SHP77 (cell line): ENCODE results near the gene SLC16A7.
A peak's percentile ranks its signal among the peaks of the same experiment; 100 is the strongest.
"Not testable (repeated sequence)": the region's sequence is repeated elsewhere in the genome, so short reads cannot be mapped to it uniquely, and the experiment has no call there.

Experiments
- DNase-seq, 2 experiments: peaks; one replicate each; lab custom pipeline; 2025; lab: John Stamatoyannopoulos, UW

SLC16A7 gene

DNA sequence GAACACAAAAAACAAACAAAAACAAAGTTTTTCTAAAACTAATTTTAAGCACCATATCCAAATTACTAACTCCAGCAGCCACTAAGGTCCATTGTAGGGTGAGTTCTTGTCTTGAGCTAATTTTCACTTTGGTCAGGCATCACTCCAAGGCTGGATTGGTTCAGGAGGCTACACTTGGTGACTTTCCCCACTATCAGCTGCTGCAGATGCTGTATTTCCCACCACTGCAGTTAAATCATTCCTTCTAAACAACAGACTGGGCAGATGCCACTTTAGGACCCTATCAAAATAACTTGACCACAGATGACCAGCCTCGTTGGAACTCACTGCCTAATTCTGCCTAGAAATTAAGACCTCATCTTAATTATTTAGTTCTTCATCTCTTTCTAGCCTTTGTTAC lies 140.5 kb downstream of the SLC16A7 start:
- no peak for DNase-seq

DNA sequence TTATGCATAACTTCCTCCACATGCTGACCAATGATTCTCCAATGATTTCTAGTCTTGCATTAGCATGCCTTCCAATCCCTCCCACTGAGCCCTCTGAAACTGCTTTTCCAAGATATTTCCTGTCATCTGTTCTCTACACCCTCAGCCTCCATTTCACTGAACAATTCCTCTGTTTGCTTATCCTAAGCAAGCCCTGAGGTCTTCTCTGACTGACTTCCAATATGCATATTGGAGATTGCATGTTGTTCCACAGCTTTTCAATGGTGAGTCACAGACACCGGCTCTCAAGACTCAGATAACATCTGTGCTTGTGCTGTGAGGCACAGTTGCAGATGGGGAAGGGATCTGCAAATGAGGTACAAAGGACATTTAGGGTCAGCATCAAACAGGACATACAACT lies 141.0 kb downstream of the SLC16A7 start:
- peak; percentile 18 to 25 for DNase-seq

DNA sequence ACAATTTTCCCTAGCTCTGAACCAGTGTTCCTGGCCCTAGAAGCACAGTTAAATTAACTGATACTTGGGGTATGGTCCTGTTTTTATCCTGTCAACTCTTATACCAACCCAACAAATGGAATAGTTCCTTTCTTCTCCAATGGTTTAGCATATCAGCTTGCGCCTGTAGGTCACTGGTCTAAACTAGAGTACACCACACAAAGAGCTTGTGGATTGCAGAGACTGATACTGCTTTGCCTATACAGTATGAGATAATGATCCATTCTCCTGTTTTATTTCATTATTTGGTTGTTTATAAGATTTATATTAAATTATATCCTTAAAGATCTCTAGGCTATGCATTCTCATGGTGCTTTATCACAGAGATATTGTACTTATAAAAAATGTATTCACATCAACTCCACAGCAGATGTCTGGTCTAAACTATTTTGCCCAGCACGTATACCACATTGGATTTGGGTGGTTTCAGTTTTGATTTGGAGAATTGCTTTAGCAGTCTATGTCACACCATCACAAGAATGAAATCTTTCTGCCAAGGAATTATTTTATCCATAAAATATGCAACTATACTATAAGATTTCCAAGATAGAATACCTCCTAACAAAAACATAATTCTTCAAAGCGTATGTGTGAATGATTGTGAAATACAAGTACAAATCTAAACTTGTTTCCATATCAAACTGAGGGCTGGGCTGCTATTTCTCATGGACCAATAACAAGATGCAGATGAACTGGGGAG lies 142.1 kb downstream of the SLC16A7 start:
- no peak for DNase-seq

DNA sequence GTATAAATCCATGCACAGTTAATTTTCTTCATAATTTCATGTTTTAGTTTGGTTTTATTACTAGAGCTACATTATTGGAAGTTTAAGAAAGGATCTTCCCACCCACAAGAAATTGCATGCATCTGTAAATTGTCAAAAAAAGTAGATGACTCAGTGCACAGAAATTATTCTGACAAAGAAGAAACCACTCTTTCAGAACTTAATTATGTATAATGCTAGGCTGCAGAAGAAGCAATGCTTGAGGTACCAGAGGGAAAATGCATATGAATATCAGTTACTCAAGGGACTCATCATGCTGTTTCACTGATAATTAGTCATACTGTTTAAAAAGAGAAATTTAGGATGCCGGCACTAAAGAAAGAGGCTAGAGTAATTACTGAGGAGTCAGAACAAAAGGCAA lies 147.0 kb downstream of the SLC16A7 start:
- no peak for DNase-seq

DNA sequence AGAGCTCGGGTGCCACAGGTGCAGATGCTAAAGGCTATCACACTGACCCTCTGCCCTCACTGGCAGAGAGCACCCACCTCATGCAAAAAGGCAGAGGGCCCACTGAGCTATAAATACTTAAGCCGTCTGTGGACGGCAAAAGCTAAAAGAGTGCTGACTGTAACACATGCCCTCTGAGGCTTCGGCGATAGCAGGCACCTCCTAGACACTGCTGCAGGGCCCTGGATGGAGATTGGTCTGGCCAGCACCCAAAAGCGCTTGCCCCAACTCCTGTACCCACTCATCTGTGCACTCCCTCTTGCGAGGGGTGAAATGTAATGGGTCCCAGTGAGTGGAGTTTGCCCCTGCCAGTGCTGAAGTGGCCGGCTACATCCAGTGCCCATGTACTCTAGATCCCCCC lies 148.7 kb downstream of the SLC16A7 start:
- DNase-seq: no peak

DNA sequence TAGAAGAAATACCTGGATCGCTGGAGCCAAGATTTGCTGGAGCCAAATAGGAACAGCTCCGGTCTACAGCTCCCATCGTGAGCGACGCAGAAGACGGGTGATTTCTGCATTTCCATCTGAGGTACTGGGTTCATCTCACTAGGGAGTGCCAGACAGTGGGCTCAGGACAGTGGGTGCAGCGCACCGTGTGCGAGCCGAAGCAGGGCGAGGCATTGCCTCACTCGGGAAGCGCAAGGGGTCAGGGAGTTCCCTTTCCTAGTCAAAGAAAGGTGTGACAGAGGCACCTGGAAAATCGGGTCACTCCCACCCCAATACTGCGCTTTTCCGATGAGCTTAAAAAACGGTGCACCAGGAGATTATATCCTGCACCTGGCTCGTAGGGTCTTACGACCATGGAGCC lies 155.3 kb downstream of the SLC16A7 start:
- DNase-seq: not testable (repeated sequence)

DNA sequence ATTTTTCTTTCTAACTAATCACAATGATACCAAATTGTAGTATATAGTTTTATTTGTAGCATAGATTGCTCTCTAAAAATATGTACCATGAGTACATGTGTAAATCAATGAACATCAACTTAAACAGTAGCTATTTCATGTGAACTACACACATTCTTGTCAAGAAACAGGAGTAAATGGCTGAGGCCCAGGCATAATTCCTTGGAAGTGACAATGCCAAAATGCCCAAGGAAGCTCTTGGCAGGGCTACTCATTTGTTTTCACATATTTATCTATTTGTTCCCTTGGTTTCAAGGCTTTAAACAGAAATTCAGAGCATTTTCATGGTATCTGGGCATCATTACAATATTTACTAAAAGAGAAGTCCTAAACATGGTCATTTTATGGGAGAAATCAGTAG lies 165.7 kb downstream of the SLC16A7 start:
- no peak for DNase-seq

DNA sequence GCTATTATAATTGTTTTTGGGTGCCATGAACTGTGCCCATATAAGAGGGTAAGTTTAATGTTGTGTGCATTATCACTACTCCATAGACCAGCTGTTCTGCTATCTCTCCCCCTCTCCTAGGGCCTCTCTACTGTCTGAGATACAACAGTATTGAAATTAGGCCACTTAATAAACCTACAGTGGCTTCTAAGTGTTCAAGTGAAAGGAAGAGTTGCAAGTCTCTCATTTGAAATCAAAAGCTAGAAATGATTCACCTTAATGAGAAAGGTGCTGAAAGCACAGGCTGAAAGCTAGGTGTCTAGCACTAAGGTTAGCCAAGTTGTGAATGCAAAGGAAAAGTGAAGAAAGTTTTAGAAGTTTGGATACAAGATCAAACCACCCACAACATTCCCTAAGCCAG lies 168.0 kb downstream of the SLC16A7 start:
- no peak for DNase-seq

DNA sequence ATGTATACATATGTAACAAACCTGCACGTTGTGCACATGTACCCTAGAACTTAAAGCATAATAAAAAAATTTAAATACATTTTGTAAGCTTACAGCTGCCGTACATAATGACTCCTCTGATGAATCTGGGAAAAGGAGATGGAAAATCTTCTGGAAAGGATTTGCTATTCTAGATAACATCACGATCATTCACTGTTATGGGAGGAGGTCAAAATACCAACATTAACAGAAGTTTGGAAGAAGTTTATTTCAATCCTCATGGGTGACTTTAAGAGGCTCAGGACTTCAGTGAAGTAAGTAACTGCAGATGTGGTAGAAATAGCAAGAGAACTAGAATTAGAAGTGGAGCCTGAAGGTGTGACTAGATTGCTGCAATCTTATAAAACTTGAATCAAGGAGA lies 172.2 kb downstream of the SLC16A7 start:
- DNase-seq: no peak

DNA sequence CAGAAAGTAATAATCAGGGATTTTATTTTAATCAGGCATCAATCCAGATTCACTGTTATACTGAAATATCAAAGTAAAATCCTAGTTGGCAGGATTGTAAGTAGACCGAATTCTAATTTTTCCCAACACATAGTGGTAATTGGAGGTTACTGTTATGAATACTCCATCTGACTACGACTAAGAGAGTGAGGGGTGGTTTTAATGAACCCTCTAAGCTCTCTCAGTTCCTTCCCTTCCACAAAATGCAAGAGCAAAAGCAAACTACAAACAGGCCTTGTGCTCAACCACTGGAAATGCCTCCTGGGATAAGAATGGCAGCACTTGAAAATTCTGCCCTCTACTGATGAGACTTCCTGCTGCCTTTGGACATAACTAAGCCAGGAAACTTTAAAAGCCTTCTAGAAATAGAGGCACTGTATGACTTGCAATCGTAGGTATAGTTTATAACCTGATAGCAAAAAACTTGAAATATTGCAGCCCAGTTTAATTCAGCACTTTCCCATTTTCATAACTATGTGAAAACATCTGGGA lies 184.8 kb downstream of the SLC16A7 start:
- peak in 1 of 2 experiments; percentile 1 for DNase-seq

DNA sequence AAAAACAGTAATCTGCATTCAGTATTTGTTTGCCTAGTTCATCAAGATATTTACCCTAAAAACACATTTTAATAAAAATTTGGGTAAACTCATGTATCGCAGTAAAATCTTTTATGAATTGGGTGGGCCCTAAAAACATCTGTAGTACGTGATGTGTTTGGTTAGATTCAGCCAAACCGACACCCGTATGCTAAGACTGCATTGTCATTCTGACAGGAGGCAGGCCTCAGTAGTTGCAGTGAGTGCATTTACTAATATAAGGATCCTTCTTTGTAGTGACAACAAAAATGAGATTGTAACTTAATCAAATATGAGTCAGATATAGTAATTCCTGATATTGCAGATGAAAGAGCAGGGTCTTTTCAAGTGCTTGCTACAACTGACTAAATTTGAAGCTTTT lies 191.8 kb downstream of the SLC16A7 start:
- no peak for DNase-seq

DNA sequence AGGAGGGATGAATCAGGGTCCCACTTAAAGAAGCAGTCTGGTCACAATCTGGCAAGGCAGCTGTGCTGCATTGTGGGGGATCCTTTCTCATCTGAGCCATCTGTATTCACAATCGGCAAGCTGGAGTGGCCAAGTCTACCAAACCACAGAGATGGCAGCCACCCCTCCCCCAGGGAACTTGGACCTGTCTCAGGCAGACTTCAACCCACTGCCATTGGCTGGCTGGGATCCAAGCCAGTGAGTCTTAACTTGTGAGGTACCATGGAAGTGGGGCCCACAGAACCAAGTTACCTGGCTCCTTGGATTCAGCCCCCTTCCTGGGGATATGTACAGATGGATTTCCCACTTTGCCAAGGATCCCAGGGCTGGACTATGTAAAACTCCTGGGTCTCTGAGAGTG lies 196.8 kb downstream of the SLC16A7 start:
- DNase-seq: no peak

DNA sequence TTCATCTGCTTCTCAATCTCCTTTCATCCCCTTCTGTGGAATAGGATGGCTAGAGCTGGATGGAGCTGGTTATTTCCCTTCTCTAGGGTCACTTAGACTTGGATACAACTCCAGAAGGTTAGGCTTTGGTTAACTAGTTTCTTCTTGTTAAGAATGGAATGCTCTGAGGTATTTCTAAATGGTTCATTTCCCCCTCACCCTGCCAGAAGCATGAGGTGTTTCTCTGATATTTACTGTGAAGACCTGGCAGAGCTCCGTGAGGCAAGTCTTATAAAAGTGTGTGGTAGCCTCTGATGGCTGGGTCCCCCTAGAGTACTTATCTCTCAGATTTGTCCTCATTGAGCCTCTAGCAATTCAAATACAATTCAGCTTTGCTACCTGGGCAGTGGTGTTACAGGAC lies 207.9 kb downstream of the SLC16A7 start:
- DNase-seq: no peak

DNA sequence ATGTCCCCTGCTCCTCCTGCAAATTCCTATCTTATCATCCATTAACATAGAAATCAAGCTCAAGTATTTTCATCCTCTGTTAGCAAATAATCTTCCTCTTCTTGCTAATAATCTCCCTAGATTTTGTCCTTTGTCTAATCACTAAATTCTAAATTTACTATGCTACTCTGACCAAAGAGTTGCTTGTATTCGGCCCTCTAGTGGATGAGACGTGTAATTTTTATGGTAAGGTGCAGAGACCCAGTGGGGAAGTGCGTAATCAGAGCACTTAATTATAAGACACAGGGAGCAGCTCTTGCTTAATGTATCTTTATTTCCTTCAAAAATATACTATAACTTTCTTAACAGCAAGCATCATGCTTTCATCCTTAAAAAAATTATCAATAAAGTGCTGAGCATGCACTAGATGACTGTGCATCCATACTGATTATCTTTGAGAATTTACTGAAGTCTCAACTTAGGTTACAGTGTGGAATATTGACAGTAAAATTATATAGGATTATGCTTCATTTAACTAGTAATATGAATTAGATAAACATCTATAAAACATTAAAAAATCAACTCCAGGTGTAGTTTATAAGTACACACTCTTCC lies 212.6 kb downstream of the SLC16A7 start:
- peak in 1 of 2 experiments; percentile 30 for DNase-seq

DNA sequence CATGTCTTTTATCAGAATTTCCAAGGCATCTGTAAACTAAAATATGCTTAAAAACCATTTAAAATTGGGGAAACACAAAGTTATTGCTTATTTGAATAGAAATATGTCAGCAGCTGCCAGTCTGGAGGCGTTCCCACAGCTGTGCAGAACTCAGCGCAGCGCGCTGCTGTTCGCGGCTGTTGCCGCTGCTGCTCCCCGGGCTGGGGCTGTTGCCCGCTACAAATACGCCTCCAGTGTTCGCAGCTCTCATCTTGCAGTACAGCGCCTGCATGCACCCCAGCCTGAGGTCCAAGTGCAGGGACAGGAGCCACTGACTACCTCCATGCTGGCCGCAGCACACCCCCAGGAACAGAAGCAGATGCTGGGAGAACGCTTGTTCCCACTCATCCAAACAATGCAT lies 216.2 kb downstream of the SLC16A7 start:
- no peak for DNase-seq

DNA sequence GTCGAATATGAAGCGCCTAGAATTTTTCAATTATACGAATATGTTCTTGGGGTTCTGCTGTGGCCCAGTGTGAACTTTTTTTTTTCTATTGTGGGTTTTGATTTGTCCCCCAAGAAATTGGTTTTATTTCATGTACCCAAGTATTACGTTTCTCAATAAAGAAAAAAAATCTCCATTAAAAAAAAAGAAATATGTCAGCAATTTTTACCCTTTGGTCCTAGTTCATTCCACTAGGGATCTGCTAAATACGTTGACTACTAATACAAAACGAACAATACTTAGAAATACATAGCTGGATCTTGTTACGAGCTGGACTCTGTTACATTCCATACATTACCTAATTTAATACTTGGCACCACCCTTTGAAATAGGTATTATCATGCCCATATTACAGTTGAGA lies 216.9 kb downstream of the SLC16A7 start:
- no peak for DNase-seq

DNA sequence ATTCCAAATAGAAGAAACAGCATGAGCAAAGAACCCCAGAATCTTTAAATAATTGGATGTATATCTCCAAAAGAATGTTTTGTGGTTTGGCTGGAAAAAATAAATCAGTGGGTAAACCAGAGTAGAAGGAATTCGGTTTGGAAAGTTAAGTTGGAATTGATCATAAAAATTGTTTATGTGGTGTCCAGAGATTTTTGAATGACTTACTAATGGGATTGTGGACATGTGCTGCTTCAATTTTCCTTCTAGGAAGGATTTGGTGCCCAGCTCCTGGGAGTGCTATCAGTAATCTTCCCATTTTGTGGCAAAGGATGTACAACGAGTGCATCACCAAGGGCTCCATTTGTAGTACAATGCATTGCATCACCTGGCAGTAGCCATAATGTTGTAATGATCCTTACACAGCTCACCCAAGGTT lies 224.8 kb downstream of the SLC16A7 start:
- DNase-seq: no peak

DNA sequence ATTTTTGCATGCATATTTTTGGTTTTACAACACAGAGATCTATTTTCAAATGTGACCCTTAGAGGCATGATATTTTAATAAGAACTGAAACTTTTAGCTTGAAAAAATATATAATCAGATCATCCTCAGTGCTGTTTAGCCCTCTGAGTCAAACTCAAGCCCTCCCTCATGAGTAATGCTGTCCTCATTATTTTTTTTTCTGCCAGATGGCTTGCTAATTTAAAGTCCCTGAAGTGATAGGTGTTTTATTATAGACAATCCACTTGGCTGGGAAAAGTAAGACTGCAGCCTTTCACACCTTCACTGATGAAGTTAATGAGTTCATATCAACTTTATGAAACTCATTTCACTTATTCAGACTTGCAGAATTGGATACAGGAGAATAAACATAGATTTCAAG lies 227.7 kb downstream of the SLC16A7 start:
- DNase-seq: no peak

DNA sequence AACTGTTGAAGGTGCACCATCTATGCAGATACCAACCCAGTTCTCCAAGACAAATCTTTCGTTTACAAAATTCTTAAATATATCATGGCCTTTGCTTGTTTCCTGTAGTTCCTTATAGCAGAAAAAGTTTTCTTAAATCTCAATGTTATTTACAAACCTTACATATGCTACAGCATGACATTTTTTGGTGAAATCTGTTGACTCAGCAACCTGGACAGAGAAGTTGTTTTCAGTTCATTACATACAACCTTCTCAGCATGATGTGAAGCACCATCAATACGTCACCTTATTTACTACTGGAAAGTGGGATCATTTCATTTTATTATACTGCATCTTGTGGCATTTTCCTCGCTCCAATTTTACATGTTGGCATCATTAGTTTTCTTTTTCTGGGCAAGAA lies 231.9 kb downstream of the SLC16A7 start:
- no peak for DNase-seq

DNA sequence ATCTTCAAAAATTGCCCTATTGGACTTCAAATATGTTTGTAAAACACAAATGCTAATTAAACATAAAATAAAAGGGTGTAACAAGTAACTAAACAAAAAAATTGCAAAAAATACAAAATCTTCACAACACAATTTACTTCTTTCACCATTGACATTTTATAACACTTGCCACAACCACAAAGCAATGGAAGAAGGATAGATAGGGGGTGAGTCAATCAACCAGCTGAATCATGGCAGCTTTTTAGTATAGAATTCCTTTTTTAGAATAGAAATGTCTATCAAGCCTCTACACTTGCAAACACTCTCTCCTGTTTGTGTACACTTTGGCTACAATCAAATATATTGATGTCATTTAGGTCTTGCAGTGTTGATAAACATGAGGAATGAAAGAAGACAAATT lies 232.7 kb downstream of the SLC16A7 start:
- DNase-seq: no peak

DNA sequence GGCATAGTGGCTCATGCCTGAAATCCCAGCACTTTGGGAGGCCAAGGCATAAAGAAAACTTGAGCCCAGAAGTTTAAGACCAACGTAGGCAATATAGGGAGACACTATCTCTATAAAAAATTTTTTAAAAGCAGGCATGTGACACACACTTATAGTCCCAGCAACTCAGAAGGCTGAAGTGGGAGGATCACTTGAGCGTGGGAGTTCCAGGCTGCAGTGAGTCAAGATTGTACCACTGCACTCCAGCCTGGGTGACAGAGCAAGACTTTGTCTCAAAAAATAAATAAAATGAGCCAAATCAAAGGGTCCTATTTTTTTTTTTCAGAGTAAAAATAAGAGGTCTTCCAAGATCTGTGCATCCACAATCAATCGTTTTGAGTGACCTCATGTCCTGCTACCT lies 237.6 kb downstream of the SLC16A7 start:
- DNase-seq: no peak

DNA sequence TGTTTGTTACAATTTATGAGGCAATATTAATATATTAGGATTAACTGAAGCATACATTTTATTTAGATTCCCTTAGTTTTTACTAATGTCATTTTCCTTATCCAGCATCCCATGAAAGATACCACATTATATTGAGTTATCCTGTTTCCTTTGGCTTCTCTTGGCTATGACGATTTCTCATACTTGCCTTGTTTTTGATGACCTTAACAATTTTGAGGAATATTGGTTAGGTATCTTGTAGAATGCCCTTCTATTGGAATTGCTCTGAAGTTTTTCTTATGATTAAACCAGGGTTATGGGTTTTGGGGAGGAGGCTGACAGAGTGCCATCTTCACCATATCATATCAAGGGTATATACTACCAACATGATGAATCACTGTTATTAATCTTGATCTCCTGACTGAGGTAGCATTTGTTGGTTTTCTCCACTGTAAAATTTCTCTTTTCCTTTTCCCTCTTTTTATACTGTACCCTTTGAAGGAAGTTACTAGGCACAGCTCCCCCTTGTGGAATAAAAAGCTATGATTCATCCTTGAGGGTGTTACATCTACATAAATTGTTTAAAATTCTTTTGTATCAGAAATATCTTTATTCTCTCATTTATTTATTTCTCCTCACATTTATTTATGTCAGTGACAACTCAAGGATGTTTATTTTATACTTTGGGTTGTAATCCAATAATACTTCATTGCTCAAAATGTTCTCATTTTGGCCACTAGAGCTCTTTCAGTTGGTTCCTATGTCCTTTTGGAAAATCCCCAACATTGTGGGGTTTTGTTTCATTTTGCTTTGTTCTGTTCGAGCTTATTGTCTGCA lies 239.0 kb downstream of the SLC16A7 start:
- DNase-seq: peak in 1 of 2 experiments; percentile 1
